ENCODE data around the gene MT1H. TPM values are rescaled to one million over a fixed set of nuclear protein-coding genes. Genes with fewer than 3 reads are reported as not detected.

MT1H gene
- total and polyA plus RNA-seq, 4 donors = 4.4 to 1,775 (median 938) TPM

DNA sequence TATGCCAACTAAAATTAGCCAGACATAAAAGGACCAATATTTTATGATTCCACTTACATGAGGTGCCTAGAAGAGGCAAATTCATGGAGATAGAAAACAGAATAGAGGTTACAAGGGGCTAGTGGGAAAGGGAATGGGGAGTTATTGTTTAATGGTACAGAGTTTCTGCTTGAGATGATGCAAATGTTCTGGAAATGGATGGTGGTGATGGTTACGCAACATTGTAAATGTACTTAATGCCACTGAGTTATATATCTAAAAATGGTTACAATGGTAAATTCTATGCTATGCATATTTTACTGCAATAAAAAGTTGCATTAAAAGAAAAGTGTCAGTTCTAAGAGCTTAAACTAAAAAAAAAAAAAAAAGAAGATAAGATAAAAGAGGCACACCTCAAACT is 30.6 kb downstream of the MT1H start:
- H3K36me3 ChIP-seq (ENCODE audit: control insufficient read depth in 4 of 4, insufficient read depth in 3 of 4, low read depth in 1 of 4, low read length in 3 of 4) = no peaks in the 10 kb centered on the region
- no peaks in the 10 kb centered on the region for H3K9me3 ChIP-seq (ENCODE audit: control insufficient read depth in 4 of 4, low read length in 3 of 4)
- H3K27ac ChIP-seq (ENCODE audit: low read depth in 1 of 2, low read length in 2 of 2) = no peak overlapping the region
- peaks cover 0 to 6% (median 0%) of the 10 kb centered on the region in 4 donors for H3K4me1 ChIP-seq (ENCODE audit: control insufficient read depth in 4 of 4, insufficient read depth in 4 of 4, low read length in 3 of 4)
- no peak overlapping the region for H3K4me3 ChIP-seq (ENCODE audit: low read depth in 1 of 3, low read length in 3 of 3)
- TF ChIP-seq SP1 (IDR thresholded peaks at IDR 0.05) (no peak), TAF1 (conservative IDR thresholded peaks at IDR 0.05) (no peak), RAD21 (IDR thresholded peaks at IDR 0.05) (no peak), MAX (IDR thresholded peaks at IDR 0.05) (no peak), YY1 (IDR thresholded peaks at IDR 0.05) (no peak), FOXA2 (IDR thresholded peaks at IDR 0.05) (no peak), GABPA (IDR thresholded peaks at IDR 0.05 in 1 of 2, conservative IDR thresholded peaks at IDR 0.05 in 1 of 2) (no peak), RXRA (IDR thresholded peaks at IDR 0.05) (no peak), FOXA1 (IDR thresholded peaks at IDR 0.05) (no peak), JUND (IDR thresholded peaks at IDR 0.05) (no peak), EGR1 (IDR thresholded peaks at IDR 0.05; ENCODE audit: low read depth in 2 of 2) (no peak), HNF4G (IDR thresholded peaks at IDR 0.05) (no peak), ATF3 (IDR thresholded peaks at IDR 0.05) (no peak), NR2F2 (IDR thresholded peaks at IDR 0.05) (no peak), HNF4A (conservative IDR thresholded peaks at IDR 0.05) (no peak)
- TF ChIP-seq, protein P1, sequence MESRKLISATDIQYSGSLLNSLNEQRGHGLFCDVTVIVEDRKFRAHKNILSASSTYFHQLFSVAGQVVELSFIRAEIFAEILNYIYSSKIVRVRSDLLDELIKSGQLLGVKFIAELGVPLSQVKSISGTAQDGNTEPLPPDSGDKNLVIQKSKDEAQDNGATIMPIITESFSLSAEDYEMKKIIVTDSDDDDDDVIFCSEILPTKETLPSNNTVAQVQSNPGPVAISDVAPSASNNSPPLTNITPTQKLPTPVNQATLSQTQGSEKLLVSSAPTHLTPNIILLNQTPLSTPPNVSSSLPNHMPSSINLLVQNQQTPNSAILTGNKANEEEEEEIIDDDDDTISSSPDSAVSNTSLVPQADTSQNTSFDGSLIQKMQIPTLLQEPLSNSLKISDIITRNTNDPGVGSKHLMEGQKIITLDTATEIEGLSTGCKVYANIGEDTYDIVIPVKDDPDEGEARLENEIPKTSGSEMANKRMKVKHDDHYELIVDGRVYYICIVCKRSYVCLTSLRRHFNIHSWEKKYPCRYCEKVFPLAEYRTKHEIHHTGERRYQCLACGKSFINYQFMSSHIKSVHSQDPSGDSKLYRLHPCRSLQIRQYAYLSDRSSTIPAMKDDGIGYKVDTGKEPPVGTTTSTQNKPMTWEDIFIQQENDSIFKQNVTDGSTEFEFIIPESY (IDR thresholded peaks at IDR 0.05) = no peak
- TF ChIP-seq, protein P2, sequence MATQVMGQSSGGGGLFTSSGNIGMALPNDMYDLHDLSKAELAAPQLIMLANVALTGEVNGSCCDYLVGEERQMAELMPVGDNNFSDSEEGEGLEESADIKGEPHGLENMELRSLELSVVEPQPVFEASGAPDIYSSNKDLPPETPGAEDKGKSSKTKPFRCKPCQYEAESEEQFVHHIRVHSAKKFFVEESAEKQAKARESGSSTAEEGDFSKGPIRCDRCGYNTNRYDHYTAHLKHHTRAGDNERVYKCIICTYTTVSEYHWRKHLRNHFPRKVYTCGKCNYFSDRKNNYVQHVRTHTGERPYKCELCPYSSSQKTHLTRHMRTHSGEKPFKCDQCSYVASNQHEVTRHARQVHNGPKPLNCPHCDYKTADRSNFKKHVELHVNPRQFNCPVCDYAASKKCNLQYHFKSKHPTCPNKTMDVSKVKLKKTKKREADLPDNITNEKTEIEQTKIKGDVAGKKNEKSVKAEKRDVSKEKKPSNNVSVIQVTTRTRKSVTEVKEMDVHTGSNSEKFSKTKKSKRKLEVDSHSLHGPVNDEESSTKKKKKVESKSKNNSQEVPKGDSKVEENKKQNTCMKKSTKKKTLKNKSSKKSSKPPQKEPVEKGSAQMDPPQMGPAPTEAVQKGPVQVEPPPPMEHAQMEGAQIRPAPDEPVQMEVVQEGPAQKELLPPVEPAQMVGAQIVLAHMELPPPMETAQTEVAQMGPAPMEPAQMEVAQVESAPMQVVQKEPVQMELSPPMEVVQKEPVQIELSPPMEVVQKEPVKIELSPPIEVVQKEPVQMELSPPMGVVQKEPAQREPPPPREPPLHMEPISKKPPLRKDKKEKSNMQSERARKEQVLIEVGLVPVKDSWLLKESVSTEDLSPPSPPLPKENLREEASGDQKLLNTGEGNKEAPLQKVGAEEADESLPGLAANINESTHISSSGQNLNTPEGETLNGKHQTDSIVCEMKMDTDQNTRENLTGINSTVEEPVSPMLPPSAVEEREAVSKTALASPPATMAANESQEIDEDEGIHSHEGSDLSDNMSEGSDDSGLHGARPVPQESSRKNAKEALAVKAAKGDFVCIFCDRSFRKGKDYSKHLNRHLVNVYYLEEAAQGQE (IDR thresholded peaks at IDR 0.05) = no peak
- TF ChIP-seq, protein P3, sequence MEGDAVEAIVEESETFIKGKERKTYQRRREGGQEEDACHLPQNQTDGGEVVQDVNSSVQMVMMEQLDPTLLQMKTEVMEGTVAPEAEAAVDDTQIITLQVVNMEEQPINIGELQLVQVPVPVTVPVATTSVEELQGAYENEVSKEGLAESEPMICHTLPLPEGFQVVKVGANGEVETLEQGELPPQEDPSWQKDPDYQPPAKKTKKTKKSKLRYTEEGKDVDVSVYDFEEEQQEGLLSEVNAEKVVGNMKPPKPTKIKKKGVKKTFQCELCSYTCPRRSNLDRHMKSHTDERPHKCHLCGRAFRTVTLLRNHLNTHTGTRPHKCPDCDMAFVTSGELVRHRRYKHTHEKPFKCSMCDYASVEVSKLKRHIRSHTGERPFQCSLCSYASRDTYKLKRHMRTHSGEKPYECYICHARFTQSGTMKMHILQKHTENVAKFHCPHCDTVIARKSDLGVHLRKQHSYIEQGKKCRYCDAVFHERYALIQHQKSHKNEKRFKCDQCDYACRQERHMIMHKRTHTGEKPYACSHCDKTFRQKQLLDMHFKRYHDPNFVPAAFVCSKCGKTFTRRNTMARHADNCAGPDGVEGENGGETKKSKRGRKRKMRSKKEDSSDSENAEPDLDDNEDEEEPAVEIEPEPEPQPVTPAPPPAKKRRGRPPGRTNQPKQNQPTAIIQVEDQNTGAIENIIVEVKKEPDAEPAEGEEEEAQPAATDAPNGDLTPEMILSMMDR (IDR thresholded peaks at IDR 0.05; ENCODE audit: low read depth, low read length, missing input control) = no peak
- 95% methylated on average over 1 of the region's 1 CpG for whole genome bisulfite sequencing
- DNase-seq (ENCODE audit: low spot score) = no peak
- no peak overlapping the region for H3K9ac ChIP-seq (ENCODE audit: low read depth in 1 of 2, low read length in 2 of 2)
- no peaks in the 10 kb centered on the region for H3K27me3 ChIP-seq (ENCODE audit: control insufficient read depth in 4 of 4, insufficient read depth in 4 of 4, low read length in 3 of 4)
